GM21723 (cell line): ENCODE results near the gene YPEL3.

Experiments
- ATAC-seq: cut with Tn5 transposase; IDR thresholded peaks from one replicate; pipeline ENCODE4 v1.9.1; 2021; ENCODE audit warnings: mild to moderate bottlenecking, moderate library complexity; ENCODE audit not compliant: unreplicated experiment

Gene YPEL3

DNA sequence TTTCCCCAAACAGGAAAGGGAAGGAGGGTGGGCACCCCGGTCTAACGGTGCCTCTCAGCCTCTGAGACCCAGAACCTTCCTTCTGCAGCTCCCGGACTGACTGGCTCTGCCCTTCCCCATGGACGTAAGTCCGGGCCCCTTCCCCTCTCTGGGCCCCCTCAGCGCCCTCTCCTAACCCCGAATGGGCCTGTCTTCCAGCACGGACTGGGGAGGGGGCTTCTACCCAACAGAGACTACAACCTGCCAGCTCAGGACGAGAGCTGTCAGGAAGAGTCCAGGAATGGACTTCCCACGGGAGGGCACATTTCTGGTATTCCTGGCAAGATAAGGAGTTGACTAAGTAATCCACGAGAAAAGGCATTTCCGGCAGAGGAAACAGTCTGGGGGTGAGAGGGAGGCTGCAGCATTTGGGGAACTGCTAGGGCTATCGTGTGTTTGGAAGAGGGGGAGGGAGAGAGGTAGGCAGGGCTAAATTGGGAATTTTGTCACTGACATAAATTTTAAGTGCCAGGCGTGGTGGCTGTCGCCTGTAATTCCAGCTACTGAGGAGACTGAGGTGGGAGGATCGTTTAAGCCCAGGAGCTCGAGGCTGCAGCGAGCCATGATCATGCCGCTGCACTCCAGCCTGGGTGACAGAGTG is 42.5 kb downstream of the YPEL3 start:
- peak; percentile 8 for ATAC-seq

DNA sequence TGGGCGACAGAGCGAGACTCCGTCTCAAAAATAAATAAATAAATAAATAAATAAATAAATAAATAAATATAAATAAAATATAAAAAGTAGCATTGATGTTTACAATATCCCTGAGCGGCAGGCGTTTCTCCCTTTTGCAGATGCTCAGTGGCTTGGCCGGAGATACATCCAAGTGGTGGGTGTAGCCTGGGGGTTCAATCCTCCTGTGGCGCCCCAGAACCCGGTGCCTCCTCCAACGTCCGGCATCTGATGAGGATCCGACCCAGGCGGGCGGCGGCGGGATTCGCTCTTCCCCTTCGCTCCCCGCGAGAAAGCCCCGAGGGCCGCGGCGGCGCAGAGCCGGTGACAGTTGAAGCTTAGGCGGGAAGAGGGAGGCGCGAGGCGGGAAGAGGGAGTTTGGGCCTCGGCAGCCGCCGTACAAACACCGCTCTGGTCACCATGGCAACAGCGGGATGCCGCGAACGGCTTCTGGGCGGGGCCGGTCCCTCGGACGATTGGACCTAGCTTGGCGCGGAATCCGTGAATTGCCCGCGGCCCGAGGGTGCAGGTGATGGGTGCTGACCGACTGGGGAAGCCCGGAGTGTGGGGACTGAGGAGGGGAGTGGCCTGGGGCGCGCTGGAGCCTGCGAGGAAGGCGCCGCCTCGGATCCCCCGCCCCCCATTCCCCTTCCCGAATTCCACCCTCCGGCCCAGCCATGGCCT is 43.2 kb downstream of the YPEL3 start:
- peak; percentile 67 for ATAC-seq

DNA sequence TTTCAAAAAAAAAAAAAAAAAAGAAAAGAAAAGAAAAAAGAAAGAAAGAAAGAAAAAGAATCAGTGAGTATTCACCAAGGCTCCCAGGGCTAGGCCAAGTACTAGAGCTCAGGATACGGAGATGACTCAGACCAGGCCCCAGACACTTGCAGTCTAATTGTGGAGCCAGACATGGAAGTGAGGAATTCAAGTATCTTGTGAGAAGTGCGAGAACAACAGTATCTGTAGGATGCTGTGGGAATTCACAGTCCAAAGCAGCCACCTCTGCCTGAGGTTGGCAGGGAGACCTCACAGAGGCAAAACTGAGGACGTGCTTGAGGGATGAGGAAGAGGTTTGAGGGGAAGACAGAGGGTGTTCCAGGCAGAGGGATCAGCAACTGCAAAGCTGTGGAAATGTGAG is 44.5 kb downstream of the YPEL3 start:
- no peak for ATAC-seq

DNA sequence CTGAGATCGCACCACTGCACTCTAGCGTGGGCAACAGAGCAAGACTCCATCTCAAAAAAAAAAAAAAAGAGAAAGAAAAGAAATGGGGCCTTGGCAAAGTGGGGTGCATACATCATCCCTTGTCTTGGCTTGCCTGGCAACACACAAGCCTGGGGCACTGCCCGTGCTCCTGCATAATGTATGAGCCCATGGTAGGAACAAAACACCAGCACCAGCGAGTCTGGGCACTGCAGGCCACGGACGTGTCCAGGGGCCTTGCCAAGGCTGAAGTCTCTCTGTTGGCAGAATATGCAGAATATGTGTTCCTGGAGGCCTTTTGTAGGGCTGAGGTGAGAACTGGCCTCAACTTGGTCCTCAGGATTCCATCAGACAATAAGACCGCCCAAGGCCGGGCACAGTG is 46.1 kb downstream of the YPEL3 start:
- no peak for ATAC-seq

DNA sequence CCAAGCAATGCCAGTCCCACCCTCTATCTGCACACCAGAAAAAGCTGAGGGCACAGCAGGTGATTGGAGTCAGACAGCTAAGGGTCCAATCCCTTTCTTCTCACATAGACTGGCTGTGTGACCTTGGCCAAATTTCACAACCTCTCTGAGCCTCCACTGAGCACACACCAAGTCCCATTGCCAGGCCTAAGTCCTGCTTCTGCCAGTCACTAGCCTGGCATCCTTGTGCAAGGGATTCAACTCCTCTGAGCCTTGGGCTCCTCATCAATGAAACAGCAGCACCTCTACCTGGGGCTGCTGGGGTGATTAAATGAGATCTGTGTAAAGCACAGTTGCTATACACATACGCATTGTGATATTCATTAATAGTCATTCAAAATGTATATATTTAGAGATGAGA is 49.4 kb downstream of the YPEL3 start:
- no peak for ATAC-seq

DNA sequence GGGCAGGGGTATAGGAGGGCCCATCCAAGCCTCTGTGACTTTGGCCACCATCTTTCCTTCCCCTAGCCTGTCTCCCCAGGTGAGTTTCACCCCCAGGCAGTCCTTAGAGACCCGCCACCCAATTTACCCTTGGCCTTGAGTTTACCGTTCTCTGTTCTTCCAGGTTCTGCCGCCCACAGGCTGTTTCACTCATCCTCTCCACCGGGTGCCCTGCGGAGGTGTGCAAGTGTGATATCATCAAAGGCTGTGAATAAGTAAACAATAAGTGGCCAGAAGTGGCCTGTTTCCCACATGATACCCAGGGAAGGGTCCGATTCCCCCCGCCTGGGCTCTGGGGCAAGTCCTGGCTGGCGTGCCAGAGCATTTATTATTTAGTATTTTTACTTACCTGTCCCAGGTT is 49.8 kb downstream of the YPEL3 start:
- no peak for ATAC-seq
